Measurements from ENCODE around the gene ABCC4.
A peak's percentile ranks its signal among the peaks of the same experiment; 100 is the strongest.
"Not testable (repeated sequence)": the region's sequence is repeated elsewhere in the genome, so short reads cannot be mapped to it uniquely, and the experiment has no call there.

Gene ABCC4

DNA sequence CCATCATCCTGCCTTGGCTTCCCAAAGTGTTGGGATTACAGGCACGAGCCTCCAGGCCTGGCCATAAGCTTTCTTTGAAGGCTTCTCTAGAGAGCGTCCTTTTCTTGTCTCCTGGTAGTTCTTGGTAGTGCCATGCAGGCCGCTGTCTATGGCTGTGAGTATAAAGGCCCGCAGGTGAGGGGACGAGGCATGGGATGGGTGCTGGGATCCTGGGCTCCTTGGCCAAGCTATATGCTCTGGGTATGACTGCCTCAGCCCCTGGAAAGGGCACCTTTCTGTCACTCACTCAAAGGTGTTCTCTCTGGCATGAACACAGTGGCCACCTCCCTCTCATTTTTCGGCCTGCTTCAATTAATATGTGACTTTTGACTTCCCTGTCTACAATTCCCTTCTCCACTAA is 6.3 kb upstream of the ABCC4 start:
- DNase-seq (ENCODE audit: low spot score in 2 of 2) (no peak), ATAC-seq (no peak)
- Mint-ChIP-seq H3K4me1 (no peaks in the 10 kb centered on the region), H3K4me3 (no peak overlapping the region), H3K36me3 (no peaks in the 10 kb centered on the region), H3K9me3 (no peaks in the 10 kb centered on the region), H3K27ac (no peak overlapping the region)

GRCh38 chr13:95304453-95304852 is 3.2 kb upstream of the ABCC4 start:
- no peak overlapping the region for H3K27ac Mint-ChIP-seq
- no peak overlapping the region for H3K4me3 Mint-ChIP-seq
- no peaks in the 10 kb centered on the region for H3K9me3 Mint-ChIP-seq
- ATAC-seq, result no peak
- DNase-seq (ENCODE audit: low spot score in 2 of 2), result no peak
- H3K4me1 Mint-ChIP-seq, result peaks cover 18% of the 10 kb centered on the region
- H3K36me3 Mint-ChIP-seq, result peaks cover 5% of the 10 kb centered on the region

GRCh38 chr13:95301968-95302393 is 730 bp upstream of the ABCC4 start:
- Mint-ChIP-seq H3K9me3 (no peaks in the 10 kb centered on the region), H3K4me1 (peaks cover 30% of the 10 kb centered on the region), H3K4me3 (peak overlapping the region; percentile 75), H3K27ac (peak overlapping the region; percentile 40), H3K36me3 (peaks cover 5% of the 10 kb centered on the region)
- DNase-seq (ENCODE audit: low spot score in 2 of 2), result peak in 1 of 2 donors; percentile 4
- no peak for ATAC-seq

- Mint-ChIP-seq H3K27ac (peak overlapping the region; percentile 45), H3K4me1 (peaks cover 40% of the 10 kb centered on the region)
These were observed 547 bp downstream of the ABCC4 start for GRCh38 chr13:95300625-95301182.

DNA sequence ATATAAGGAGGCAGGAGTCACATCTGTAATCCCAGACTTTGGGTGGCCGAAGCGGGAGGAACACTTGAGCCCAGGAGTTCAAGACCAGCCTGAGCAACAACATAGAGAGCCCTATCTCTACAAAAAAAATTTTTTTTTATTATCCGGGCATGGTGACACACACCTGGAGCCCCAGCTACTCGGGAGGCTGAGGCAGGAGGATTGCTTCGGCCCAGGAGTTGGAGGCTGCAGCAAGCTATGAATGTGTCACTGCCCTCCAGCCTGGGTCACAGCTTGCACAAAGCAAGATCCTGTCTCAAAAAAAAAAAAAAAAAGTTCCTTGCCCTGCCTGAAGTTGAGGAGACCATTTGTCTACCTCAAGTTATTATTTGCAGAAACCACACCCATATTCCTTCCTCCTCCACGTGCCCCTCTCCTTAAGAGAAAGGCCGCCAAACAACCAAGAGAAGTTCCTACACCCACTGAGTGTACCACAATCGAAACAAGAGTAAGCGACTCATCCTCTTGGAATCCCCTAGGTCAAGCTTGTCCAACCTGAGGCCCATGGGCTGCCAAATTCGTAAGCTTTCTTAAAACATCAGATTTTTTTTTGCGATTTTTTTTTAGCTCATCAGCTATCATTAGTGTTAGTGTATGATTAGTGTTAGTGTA is 2.2 kb downstream of the ABCC4 start:
- H3K4me1 Mint-ChIP-seq, result peaks cover 40% of the 10 kb centered on the region
- H3K27ac Mint-ChIP-seq, result peak overlapping the region; percentile 61
- DNase-seq (ENCODE audit: low spot score in 2 of 2) (no peak), ATAC-seq (peak; percentile 20)
- peaks cover 5% of the 10 kb centered on the region for H3K36me3 Mint-ChIP-seq
- peak overlapping the region; percentile 75 for H3K4me3 Mint-ChIP-seq
- H3K9me3 Mint-ChIP-seq, result no peaks in the 10 kb centered on the region

More at GRCh38 chr13:95300625-95301182, 547 bp downstream of the ABCC4 start:
- ATAC-seq (peak; percentile 64), DNase-seq (ENCODE audit: low spot score in 2 of 2) (peak; percentile 15 to 66)
- Mint-ChIP-seq H3K4me3 (peak overlapping the region; percentile 75), H3K9me3 (no peaks in the 10 kb centered on the region), H3K36me3 (peaks cover 5% of the 10 kb centered on the region)

- no peak overlapping the region for H3K4me3 Mint-ChIP-seq
- peaks cover 40% of the 10 kb centered on the region for H3K4me1 Mint-ChIP-seq
- DNase-seq (ENCODE audit: low spot score in 2 of 2) (no peak), ATAC-seq (no peak)
- no peaks in the 10 kb centered on the region for H3K9me3 Mint-ChIP-seq
- H3K36me3 Mint-ChIP-seq, result peaks cover 5% of the 10 kb centered on the region
- H3K27ac Mint-ChIP-seq, result peak overlapping the region; percentile 32
These were observed 2.9 kb downstream of the ABCC4 start for GRCh38 chr13:95298169-95298965.

DNA sequence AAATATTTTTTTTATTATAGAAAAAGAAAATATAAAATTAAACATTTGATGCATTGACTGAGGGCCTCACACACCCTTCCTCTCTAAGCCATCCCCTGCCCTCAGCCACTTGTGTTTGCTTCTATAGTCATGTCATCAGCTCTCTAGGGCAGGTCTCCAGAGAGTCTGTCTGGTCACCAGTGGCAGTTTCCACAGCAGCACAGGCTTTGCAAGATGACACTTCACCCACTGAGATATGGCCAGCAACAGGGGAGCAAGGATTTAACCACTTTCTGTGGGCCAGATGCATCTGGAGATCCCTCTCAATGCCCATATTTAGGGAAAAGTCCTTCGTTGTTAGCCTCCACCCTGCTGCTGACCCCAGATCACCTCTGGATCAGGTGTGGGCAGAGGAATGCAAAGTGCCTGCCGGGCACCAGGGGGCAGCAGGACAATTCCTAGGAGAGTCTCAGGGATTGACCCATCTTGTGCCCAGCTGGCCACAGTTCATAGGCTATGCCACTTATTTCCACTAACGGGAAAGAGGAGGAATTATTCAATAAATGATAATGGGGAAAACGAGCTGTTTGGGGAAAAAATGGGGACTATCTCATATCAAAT is 4.8 kb downstream of the ABCC4 start:
- no peaks in the 10 kb centered on the region for H3K9me3 Mint-ChIP-seq
- H3K4me3 Mint-ChIP-seq, result no peak overlapping the region
- DNase-seq (ENCODE audit: low spot score in 2 of 2), result peak in 1 of 2 donors; percentile 50
- peaks cover 5% of the 10 kb centered on the region for H3K36me3 Mint-ChIP-seq
- peak overlapping the region; percentile 77 for H3K27ac Mint-ChIP-seq
- peaks cover 35% of the 10 kb centered on the region for H3K4me1 Mint-ChIP-seq
- no peak for ATAC-seq

GRCh38 chr13:95295026-95295425 is 6.2 kb downstream of the ABCC4 start:
- Mint-ChIP-seq H3K36me3 (peaks cover 1% of the 10 kb centered on the region), H3K4me3 (no peak overlapping the region), H3K9me3 (no peaks in the 10 kb centered on the region), H3K4me1 (peaks cover 28% of the 10 kb centered on the region), H3K27ac (no peak overlapping the region)
- ATAC-seq (no peak), DNase-seq (ENCODE audit: low spot score in 2 of 2) (no peak)

GRCh38 chr13:95292622-95293021 is 8.6 kb downstream of the ABCC4 start:
- ATAC-seq (no peak), DNase-seq (ENCODE audit: low spot score in 2 of 2) (no peak)
- H3K36me3 Mint-ChIP-seq, result peaks cover 6% of the 10 kb centered on the region
- H3K4me1 Mint-ChIP-seq, result peaks cover 16% of the 10 kb centered on the region
- no peaks in the 10 kb centered on the region for H3K9me3 Mint-ChIP-seq
- H3K4me3 Mint-ChIP-seq, result no peak overlapping the region
- H3K27ac Mint-ChIP-seq, result no peak overlapping the region

DNA sequence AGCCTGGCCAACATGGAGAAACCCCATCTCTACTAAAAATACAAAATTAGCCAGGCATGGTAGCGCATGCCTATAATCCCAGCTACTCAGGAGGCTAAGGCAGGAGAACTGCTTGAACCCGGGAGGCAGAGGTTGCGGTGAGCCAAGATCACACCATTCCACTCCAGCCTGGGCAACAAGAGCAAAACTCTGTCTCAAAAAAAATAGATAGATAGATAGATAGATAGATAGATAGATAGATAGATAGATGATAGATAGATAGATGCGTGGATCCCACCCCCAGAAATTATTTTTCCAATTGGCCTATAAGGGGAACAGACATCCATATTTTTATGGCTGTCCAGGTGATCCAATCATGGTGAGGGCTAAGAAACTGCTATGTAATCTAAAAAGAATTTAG is 11.3 kb downstream of the ABCC4 start:
- H3K9me3 Mint-ChIP-seq; H3K4me1 Mint-ChIP-seq; ATAC-seq; DNase-seq (ENCODE audit: low spot score in 2 of 2); H3K36me3 Mint-ChIP-seq; H3K4me3 Mint-ChIP-seq; H3K27ac Mint-ChIP-seq: not testable (repeated sequence)

DNA sequence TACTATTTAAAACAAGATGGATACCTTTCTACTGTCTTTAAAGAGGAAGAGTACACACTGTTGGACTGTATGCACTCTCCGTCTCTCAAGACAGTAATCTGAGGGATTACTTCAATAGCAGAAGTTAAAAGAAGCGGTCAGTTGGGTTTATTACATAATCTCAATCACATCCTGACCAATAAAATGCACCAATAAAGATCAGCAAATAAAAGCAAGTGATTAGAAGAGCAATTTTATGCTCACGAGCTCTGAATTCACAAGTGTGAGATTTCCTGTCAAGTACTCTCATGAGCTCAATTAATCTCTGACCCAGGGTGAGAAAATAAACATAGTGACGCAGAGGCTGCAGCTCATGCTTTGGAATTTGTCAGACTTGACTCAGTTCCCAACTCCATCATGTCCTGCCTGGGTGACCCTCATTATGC is 12.2 kb downstream of the ABCC4 start:
- no peak overlapping the region for H3K27ac Mint-ChIP-seq
- H3K4me1 Mint-ChIP-seq, result no peaks in the 10 kb centered on the region
- H3K36me3 Mint-ChIP-seq, result peaks cover 6% of the 10 kb centered on the region
- DNase-seq (ENCODE audit: low spot score in 2 of 2) (no peak), ATAC-seq (no peak)
- H3K9me3 Mint-ChIP-seq, result no peaks in the 10 kb centered on the region
- no peak overlapping the region for H3K4me3 Mint-ChIP-seq

GRCh38 chr13:95284436-95284835 is 16.8 kb downstream of the ABCC4 start:
- H3K9me3 Mint-ChIP-seq, result no peaks in the 10 kb centered on the region
- no peak overlapping the region for H3K27ac Mint-ChIP-seq
- H3K4me3 Mint-ChIP-seq, result no peak overlapping the region
- no peaks in the 10 kb centered on the region for H3K4me1 Mint-ChIP-seq
- no peaks in the 10 kb centered on the region for H3K36me3 Mint-ChIP-seq
- no peak for ATAC-seq
- no peak for DNase-seq (ENCODE audit: low spot score in 2 of 2)

- Mint-ChIP-seq H3K36me3 (no peaks in the 10 kb centered on the region), H3K27ac (peak overlapping the region; percentile 55), H3K9me3 (no peaks in the 10 kb centered on the region), H3K4me3 (no peak overlapping the region), H3K4me1 (peaks cover 7% of the 10 kb centered on the region)
- no peak for ATAC-seq
- DNase-seq (ENCODE audit: low spot score in 2 of 2), result no peak
These were observed 22.2 kb downstream of the ABCC4 start for GRCh38 chr13:95279016-95279415.

- H3K9me3 Mint-ChIP-seq, result no peaks in the 10 kb centered on the region
- peaks cover 8% of the 10 kb centered on the region for H3K4me1 Mint-ChIP-seq
These were observed 25.2 kb downstream of the ABCC4 start for GRCh38 chr13:95276037-95276505.

GRCh38 chr13:95275322-95276036 is 25.8 kb downstream of the ABCC4 start:
- DNase-seq (ENCODE audit: low spot score in 2 of 2), result no peak
- H3K36me3 Mint-ChIP-seq, result no peaks in the 10 kb centered on the region
- H3K9me3 Mint-ChIP-seq, result no peaks in the 10 kb centered on the region
- ATAC-seq, result no peak
- no peak overlapping the region for H3K4me3 Mint-ChIP-seq
- no peak overlapping the region for H3K27ac Mint-ChIP-seq
- peaks cover 8% of the 10 kb centered on the region for H3K4me1 Mint-ChIP-seq

More at GRCh38 chr13:95276037-95276505, 25.2 kb downstream of the ABCC4 start:
- DNase-seq (ENCODE audit: low spot score in 2 of 2) (no peak), ATAC-seq (no peak)
- Mint-ChIP-seq H3K27ac (no peak overlapping the region), H3K36me3 (no peaks in the 10 kb centered on the region), H3K4me3 (no peak overlapping the region)
